Measurements from ENCODE around the gene SRPK2. TPM values are rescaled to one million over a fixed set of nuclear protein-coding genes. Genes with fewer than 3 reads are reported as not detected.

SRPK2 gene
- total RNA-seq, 4 donors from 2014 or later = 61.7 to 89.1 (median 78.4) TPM

GRCh38 chr7:105188201-105188600, 200.5 kb downstream of the SRPK2 start:
- peaks cover 23% of the 10 kb centered on the region for H3K4me1 ChIP-seq
- no peak overlapping the region for H3K27ac ChIP-seq
- no peaks in the 10 kb centered on the region for H3K27me3 ChIP-seq
- no peak overlapping the region for H3K4me3 ChIP-seq
- no peaks in the 10 kb centered on the region for H3K9me3 ChIP-seq
- DNase-seq (ENCODE audit: low spot score in 2 of 2) = no peak
- TF ChIP-seq EP300 (IDR thresholded peaks at IDR 0.05) (no peak), CTCF (IDR thresholded peaks at IDR 0.05) (no peak), POLR2A (IDR thresholded peaks at IDR 0.05) (no peak), POLR2AphosphoS5 (IDR thresholded peaks at IDR 0.05) (no peak)
- no peaks in the 10 kb centered on the region for H3K36me3 ChIP-seq

GRCh38 chr7:105187302-105188169, 201.2 kb downstream of the SRPK2 start:
- Histone ChIP-seq H3K27ac (no peak overlapping the region), H3K4me3 (no peak overlapping the region), H3K9me3 (no peaks in the 10 kb centered on the region), H3K27me3 (no peaks in the 10 kb centered on the region), H3K36me3 (no peaks in the 10 kb centered on the region), H3K4me1 (peaks cover 26% of the 10 kb centered on the region)
- TF ChIP-seq POLR2A (IDR thresholded peaks at IDR 0.05) = no peak
- 83% methylated on average over 4 of the region's 4 CpGs for WGBS
- no peak for DNase-seq (ENCODE audit: low spot score in 2 of 2)

- no peak overlapping the region for H3K4me3 ChIP-seq
These were observed 203.3 kb downstream of the SRPK2 start for GRCh38 chr7:105185290-105186010.

GRCh38 chr7:105180002-105180401, 208.7 kb downstream of the SRPK2 start:
- TF ChIP-seq POLR2AphosphoS5 (IDR thresholded peaks at IDR 0.05) (no peak), CTCF (IDR thresholded peaks at IDR 0.05) (no peak)
- no peaks in the 10 kb centered on the region for H3K36me3 ChIP-seq
- H3K27ac ChIP-seq = no peak overlapping the region
- H3K4me3 ChIP-seq = no peak overlapping the region
- 96% methylated on average over 2 of the region's 2 CpGs for WGBS
- peaks cover 5% of the 10 kb centered on the region for H3K4me1 ChIP-seq
- peaks cover 5% of the 10 kb centered on the region for H3K9me3 ChIP-seq
- no peaks in the 10 kb centered on the region for H3K27me3 ChIP-seq
- DNase-seq (ENCODE audit: low spot score in 2 of 2) = no peak

More at GRCh38 chr7:105185290-105186010, 203.3 kb downstream of the SRPK2 start:
- Histone ChIP-seq H3K4me1 (peaks cover 28% of the 10 kb centered on the region), H3K9me3 (no peaks in the 10 kb centered on the region), H3K27ac (peak overlapping the region; percentile 56), H3K36me3 (no peaks in the 10 kb centered on the region), H3K27me3 (no peaks in the 10 kb centered on the region)
- 41% methylated on average over 2 of the region's 2 CpGs for WGBS
- DNase-seq (ENCODE audit: low spot score in 2 of 2) = no peak
- TF ChIP-seq CTCF (IDR thresholded peaks at IDR 0.05) (no peak), POLR2AphosphoS5 (IDR thresholded peaks at IDR 0.05) (no peak), POLR2A (IDR thresholded peaks at IDR 0.05) (no peak), EP300 (IDR thresholded peaks at IDR 0.05) (no peak)

GRCh38 chr7:105178928-105179541, 209.7 kb downstream of the SRPK2 start:
- Histone ChIP-seq H3K9me3 (peaks cover 5% of the 10 kb centered on the region), H3K27ac (no peak overlapping the region), H3K4me1 (peaks cover 5% of the 10 kb centered on the region), H3K4me3 (no peak overlapping the region), H3K36me3 (no peaks in the 10 kb centered on the region), H3K27me3 (no peaks in the 10 kb centered on the region)
- TF ChIP-seq POLR2AphosphoS5 (IDR thresholded peaks at IDR 0.05) (no peak), EP300 (IDR thresholded peaks at IDR 0.05) (no peak), CTCF (IDR thresholded peaks at IDR 0.05) (no peak), POLR2A (IDR thresholded peaks at IDR 0.05) (no peak)
- WGBS = 66% methylated on average over 4 of the region's 4 CpGs
- no peak for DNase-seq (ENCODE audit: low spot score in 2 of 2)

All from suprapubic skin (tissue), 4 donors.